ENCODE measurements around the gene AMBP. TPM values are rescaled to one million over a fixed set of nuclear protein-coding genes. Genes with fewer than 3 reads are reported as not detected.
A peak's percentile ranks its signal among the peaks of the same experiment; 100 is the strongest.

Gene AMBP
- total and polyA plus RNA-seq, 2 of the 13 experiments (the other 11 are each of a cell fraction or from before 2014, with no cell fraction given), result 1,510 to 2,580 TPM

GRCh38 chr9:114077162-114077837, 800 bp downstream of the AMBP start:
- Histone ChIP-seq H3K9ac (ENCODE audit: insufficient read depth, low read depth, low read length) (peak overlapping the region; percentile 87), H3K9me3 (ENCODE audit: low read length) (no peaks in the 10 kb centered on the region), H4K20me1 (ENCODE audit: insufficient read depth, low read length) (peaks cover 35% of the 10 kb centered on the region), H3K4me1 (ENCODE audit: insufficient read depth, low read length) (peaks cover 78% of the 10 kb centered on the region), H2AFZ (ENCODE audit: low read length) (no peak overlapping the region), H3K27ac (ENCODE audit: extremely low read length, insufficient read depth, low read length) (peak overlapping the region; percentile 98), H3K4me2 (ENCODE audit: low read depth, low read length) (peak overlapping the region; percentile 97), H3K27me3 (ENCODE audit: control insufficient read depth in 1 of 2, insufficient read depth in 2 of 2, low read length in 2 of 2) (no peaks in the 10 kb centered on the region; a peak in 1 of 5 replicates), H3K4me3 (replicated peaks in 1 of 3; ENCODE audit: insufficient read depth in 1 of 3, low read depth in 2 of 3, low read length in 3 of 3) (peak overlapping the region; percentile 72 to 91 (median 76)), H3K79me2 (ENCODE audit: insufficient read depth, low read length) (peaks cover 64% of the 10 kb centered on the region), H3K36me3 (replicated peaks in 1 of 2; ENCODE audit: control insufficient read depth in 1 of 2, insufficient read depth in 2 of 2, low read length in 2 of 2) (peaks cover 19 to 39% of the 10 kb centered on the region in 2 experiments)
- intact Hi-C loops (cut with micrococcal nuclease; ENCODE audit: unreplicated experiment) (no loop called here), in situ Hi-C loops (cut with HindIII; ENCODE audit: extremely low pct_ligation_motif_present, low pct_unique_long_range_greater_than_20kb) (no loop called here)
- ChIA-PET POLR2A (interaction anchor here (1.4 to 7.4 kb wide), 9 partner anchors 11 to 99 kb away, joined by 4 to 75 read pairs (median 14); partner anchors contain the start of gene KIF12), CTCF (ENCODE audit: low intra/inter-chr PET ratio, low total read pairs) (no interaction called here)
- DNase-seq (ENCODE audit: low spot score), result no peak
- no peak for FAIRE-seq
- no TSS peak for BruUV-seq (replicated peaks)
- WGBS (ENCODE audit: low lambda C conversion rate), result 0% methylated on average over 5 of the region's 7 CpGs
- ATAC-seq, result no peak
- TF ChIP-seq ZEB1 (IDR thresholded peaks at IDR 0.05; ENCODE audit: insufficient replicate concordance, low read depth) (no peak), PAX8 (CRISPR knock-in tag; IDR thresholded peaks at IDR 0.05; ENCODE audit: borderline replicate concordance) (no peak), ZNF782 (CRISPR knock-in tag; IDR thresholded peaks at IDR 0.05; ENCODE audit: borderline replicate concordance) (no peak), NAIF1 (CRISPR knock-in tag; IDR thresholded peaks at IDR 0.05; ENCODE audit: borderline replicate concordance) (no peak), POLR2G (IDR thresholded peaks at IDR 0.05; ENCODE audit: low read depth, low read length) (peak; percentile 35; the same call in 1 of the 2 replicates), EED (CRISPR knock-in tag; IDR thresholded peaks at IDR 0.05) (no peak), PCBP2 (optimal IDR thresholded peaks at IDR 0.05; ENCODE audit: low read depth, low read length, poor library complexity, severe bottlenecking) (no peak), HHEX (CRISPR knock-in tag; IDR thresholded peaks at IDR 0.05) (no peak), ZNF441 (CRISPR knock-in tag; IDR thresholded peaks at IDR 0.05; ENCODE audit: borderline replicate concordance) (0 out of 2 replicates have a peak, but pooled peaks have one; percentile 40), ZBTB1 (CRISPR knock-in tag; IDR thresholded peaks at IDR 0.05; ENCODE audit: borderline replicate concordance) (no peak), ZNF615 (CRISPR knock-in tag; IDR thresholded peaks at IDR 0.05; ENCODE audit: borderline replicate concordance) (no peak), SCMH1 (CRISPR knock-in tag; IDR thresholded peaks at IDR 0.05; ENCODE audit: borderline replicate concordance) (no peak), ZNF563 (CRISPR knock-in tag; IDR thresholded peaks at IDR 0.05) (no peak), ZNF740 (CRISPR knock-in tag; IDR thresholded peaks at IDR 0.05) (no peak)
- TF ChIP-seq, protein P1, sequence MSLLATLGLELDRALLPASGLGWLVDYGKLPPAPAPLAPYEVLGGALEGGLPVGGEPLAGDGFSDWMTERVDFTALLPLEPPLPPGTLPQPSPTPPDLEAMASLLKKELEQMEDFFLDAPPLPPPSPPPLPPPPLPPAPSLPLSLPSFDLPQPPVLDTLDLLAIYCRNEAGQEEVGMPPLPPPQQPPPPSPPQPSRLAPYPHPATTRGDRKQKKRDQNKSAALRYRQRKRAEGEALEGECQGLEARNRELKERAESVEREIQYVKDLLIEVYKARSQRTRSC (CRISPR knock-in tag; IDR thresholded peaks at IDR 0.05; ENCODE audit: low read depth), result no peak
- TF ChIP-seq, protein P2, sequence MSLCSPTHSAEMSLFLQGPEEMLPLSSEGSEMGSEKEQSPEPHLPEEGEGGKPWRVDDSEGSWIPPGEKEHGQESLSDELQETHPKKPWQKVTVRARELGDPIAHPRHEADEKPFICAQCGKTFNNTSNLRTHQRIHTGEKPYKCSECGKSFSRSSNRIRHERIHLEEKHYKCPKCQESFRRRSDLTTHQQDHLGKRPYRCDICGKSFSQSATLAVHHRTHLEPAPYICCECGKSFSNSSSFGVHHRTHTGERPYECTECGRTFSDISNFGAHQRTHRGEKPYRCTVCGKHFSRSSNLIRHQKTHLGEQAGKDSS (CRISPR knock-in tag; IDR thresholded peaks at IDR 0.05; ENCODE audit: borderline replicate concordance, low read depth), result 0 out of 2 replicates have a peak, but pooled peaks have one; percentile 37
- TF ChIP-seq, protein P3, sequence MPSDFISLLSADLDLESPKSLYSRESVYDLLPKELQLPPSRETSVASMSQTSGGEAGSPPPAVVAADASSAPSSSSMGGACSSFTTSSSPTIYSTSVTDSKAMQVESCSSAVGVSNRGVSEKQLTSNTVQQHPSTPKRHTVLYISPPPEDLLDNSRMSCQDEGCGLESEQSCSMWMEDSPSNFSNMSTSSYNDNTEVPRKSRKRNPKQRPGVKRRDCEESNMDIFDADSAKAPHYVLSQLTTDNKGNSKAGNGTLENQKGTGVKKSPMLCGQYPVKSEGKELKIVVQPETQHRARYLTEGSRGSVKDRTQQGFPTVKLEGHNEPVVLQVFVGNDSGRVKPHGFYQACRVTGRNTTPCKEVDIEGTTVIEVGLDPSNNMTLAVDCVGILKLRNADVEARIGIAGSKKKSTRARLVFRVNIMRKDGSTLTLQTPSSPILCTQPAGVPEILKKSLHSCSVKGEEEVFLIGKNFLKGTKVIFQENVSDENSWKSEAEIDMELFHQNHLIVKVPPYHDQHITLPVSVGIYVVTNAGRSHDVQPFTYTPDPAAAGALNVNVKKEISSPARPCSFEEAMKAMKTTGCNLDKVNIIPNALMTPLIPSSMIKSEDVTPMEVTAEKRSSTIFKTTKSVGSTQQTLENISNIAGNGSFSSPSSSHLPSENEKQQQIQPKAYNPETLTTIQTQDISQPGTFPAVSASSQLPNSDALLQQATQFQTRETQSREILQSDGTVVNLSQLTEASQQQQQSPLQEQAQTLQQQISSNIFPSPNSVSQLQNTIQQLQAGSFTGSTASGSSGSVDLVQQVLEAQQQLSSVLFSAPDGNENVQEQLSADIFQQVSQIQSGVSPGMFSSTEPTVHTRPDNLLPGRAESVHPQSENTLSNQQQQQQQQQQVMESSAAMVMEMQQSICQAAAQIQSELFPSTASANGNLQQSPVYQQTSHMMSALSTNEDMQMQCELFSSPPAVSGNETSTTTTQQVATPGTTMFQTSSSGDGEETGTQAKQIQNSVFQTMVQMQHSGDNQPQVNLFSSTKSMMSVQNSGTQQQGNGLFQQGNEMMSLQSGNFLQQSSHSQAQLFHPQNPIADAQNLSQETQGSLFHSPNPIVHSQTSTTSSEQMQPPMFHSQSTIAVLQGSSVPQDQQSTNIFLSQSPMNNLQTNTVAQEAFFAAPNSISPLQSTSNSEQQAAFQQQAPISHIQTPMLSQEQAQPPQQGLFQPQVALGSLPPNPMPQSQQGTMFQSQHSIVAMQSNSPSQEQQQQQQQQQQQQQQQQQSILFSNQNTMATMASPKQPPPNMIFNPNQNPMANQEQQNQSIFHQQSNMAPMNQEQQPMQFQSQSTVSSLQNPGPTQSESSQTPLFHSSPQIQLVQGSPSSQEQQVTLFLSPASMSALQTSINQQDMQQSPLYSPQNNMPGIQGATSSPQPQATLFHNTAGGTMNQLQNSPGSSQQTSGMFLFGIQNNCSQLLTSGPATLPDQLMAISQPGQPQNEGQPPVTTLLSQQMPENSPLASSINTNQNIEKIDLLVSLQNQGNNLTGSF (CRISPR knock-in tag; IDR thresholded peaks at IDR 0.05), result no peak
